AML-193 (cell line): ENCODE results near the gene CCM2L.

ENCODE experiments used
- DNase-seq, 2 experiments: peaks; one replicate each; lab custom pipeline; 2025; lab: John Stamatoyannopoulos, UW

Gene CCM2L

DNA sequence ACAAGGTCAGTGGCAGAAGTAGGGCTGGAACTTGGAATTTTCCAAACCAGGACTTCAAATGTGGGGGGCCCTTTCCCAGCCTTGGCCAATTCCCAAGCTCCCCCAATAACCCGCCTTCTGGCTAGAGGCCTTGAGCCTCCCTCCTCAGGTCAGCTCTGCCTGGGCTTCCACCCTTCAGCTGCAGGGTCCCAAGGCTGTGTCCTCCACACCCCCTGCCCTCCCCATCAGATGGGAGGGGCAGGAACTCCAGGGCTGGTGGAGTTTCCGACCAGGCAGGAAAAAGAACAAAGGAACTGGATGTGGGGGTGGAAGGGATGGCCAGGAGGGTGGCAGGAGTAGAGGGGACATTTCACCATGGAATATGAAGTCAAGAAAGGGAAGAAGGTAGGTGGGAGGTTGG, at the start of gene CCM2L:
TSS of gene CCM2L (plus strand) at position 338 of the 400 bp plus-strand sequence. CDS start at position 355, 17 bp downstream.
- no peak for DNase-seq

DNA sequence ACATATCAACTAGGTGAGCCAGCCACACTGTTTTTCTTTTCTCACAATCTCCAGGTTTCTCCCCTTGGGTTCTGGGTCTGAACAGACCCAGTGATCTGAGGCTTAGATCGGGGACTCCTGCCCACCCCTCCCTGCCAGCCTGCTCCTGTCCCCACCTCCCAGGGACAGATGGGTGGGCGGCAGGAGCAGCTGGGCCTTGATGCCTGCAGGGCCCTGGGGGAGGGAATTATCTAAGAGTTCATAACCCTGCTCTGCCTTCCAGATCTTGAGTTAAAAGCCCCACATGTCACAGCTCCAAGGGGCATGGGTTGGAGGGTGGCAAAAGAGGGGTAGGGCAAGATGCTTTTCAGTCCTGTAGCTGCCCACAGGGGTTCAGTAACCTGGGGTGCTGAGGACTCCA, 47.5 kb upstream of the CCM2L start:
- DNase-seq: no peak

DNA sequence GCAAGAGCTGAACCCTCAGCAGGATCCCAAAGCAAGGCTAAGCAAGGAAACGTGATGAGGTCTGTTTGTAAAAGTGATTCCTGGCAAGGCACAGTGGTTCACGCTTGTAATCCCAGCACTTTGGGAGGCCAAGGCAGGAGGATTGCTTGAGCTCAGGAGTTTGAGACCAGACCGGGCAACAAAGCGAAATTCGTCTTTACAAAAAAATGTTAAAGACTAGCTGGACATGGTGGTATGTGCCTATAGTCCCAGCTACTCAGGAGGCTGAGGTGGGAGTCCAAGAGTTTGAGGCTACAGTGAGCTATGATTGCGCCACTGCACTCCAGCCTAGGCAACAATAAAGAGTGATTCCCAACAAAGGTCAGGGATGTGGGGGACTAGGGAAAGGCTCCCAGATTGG, 46.3 kb upstream of the CCM2L start:
- no peak for DNase-seq

DNA sequence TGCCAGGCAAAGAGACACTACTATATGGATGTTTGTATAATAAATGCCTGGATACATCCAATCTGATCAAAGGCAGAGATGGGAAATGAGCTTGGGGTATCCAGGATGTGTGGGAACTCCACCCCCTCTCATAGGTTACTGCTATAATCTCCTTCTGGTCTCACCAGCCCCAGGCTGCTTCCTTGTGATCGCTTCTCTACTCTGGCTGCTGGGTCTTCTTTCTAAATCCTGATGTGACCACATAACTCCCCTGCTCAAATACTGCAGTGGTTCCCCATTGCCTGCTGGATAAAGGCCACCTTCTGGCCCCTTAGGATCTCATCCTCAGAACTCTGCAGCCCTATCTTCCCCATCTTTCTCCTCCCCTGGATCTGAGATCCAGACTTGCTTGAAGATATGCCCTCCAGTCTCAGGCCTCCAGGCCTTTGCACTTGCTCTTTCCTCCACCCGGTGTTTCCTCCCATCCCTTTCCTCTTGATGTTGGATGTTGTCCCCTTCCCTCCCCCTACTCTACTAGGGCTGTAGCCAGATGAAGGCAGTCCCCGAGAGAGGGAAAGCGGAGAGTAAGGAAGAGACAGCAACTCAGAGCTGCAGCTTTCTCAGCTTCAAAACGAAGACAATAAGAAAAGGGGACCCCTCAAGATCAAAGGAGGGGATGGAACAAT, 43.1 kb upstream of the CCM2L start:
- DNase-seq: no peak

DNA sequence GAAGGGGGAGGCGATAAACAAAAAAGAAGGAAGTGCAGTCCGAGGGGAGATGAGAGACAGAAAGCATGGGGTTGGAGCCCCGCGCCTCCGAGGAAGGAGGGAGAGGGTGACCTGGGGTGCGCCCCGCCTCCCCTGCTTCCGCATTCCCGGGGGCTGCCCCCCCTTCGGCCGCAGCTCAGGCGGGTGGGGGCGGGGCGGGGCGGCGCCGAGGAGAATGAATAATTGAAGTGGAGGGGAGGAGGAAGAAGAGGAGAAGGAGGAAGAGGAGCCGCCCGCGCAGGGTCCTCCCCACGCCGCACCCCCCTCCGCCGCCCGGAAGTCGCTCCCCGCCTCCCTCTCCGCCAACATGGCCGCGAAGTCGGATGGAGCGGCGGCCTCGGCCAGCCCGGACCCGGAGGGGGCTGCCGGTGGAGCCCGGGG, 42.4 kb upstream of the CCM2L start, which contains the start of gene XKR7:
TSS of gene XKR7 (plus strand) at position 322 of the 420 bp plus-strand sequence. CDS start at position 347, 25 bp downstream.
- peak; percentile 28 to 33 for DNase-seq

DNA sequence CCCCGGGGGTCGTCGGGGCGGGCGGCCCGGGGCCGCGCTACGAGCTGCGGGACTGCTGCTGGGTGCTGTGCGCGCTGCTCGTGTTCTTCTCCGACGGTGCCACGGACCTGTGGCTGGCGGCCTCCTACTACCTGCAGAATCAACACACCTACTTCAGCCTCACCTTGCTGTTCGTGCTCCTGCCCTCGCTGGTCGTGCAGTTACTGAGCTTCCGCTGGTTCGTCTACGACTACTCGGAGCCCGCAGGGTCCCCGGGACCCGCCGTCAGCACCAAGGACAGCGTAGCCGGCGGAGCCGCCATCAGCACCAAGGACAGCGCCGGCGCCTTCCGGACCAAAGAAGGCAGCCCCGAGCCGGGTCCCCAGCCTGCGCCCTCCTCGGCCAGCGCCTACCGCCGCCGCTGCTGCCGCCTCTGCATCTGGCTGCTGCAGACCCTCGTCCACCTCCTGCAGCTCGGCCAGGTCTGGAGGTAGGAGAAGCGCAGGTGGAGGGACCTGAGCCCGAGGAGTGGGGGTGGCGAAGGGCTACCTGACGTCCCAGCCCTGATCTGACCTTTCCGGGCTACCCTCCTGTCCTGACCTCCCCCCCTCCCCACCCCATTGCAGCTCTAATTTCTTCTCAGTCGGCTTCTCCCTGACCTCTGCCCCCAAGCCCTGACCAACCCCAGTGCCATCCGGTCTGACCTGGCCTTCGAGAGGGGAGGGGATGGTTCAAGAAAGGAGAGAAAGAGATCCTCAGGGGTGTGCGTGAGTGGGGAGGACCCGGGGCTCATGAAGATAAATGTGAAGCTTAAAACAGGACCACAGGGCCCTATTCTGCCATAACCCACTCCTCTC, 41.7 kb upstream of the CCM2L start:
- DNase-seq: peak; percentile 44 to 51

DNA sequence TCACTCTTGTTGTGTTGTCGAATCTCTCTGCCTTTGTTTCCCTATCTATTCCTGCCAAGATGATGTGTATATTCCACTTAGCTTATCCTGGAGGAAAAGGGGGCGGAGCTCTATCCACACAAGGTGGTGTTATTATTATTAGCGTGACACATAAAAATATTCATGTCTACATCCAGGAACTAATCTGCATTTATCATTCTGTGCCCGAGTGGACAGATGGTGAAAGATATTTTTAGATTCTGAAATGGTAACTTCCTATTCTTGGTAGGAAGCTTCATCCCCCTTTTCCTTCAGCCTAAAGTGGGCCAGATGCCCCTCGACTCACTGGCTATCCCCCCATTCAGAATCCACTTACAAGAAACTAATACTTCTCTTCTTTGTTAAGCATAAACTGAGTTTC, 40.2 kb upstream of the CCM2L start:
- no peak for DNase-seq

DNA sequence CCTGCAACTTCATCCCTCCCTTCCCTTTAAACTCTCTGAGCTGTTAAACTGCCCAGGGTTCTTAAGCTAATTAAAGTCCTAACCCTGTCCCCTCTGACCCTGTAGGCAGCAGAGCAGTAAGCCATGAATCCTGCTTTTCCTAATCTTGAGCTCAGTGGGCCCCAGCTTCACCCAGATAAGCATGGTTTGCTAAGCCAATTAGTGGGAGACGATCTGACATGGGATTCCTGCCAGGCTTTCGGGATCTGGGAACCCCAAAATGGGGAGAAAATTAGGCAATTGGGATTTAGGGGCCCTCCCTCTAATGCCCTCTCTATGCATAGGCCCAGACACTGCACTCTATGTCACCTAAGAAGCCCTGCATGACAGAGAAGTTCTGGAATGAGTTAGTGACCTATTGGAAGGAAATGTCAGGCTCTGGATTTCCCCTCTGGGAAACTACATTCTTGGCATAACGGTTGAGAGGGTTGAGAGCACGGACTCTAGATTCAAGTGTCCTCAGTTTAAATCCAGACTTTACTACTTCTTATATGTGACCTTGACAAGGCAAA, 37.7 kb upstream of the CCM2L start:
- DNase-seq: no peak

DNA sequence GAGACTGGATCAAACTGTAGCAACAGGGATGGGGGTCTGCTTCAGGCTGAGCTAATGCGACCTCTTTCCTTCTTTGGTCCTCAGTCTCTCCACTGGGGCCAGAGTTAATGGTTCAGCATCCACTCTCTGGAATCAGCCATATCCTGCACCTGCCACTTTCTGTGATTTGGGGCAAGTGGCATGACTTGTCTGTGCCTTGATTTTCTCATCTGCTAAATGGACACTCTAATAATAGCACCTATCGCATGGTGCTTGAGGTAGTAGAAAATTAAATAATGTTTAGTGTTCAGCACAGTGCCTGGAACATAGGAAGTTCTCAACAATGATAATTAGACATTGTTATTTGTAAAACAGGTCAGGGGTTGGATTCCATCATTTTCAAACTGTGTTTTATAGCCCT, 35.9 kb upstream of the CCM2L start:
- DNase-seq: no peak

DNA sequence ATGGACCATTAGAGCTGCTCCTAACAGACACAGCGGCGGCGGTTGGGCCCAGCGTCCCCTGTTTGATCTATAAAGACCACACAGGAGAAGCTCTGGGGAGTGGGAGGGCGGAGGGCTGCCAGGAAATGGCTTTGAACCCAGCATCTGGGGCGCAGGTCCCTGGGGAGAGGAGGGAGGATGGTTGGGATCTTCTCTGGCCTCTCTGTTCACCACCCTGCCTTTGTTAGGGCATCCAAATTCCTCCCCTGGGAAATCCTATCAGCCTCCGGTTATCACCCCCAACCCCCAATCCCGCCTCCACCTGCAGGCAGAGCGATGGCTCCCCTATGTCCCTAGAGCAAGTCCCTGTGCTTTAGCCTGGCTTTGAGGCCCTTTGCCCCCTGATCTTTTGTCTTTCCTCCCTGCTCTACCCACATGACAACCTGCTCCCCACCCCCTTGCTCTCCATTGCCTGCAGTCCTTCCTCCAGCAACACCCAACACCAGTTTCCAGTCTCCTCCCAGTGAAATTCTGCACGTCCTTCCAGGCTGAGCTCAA, 35.2 kb upstream of the CCM2L start:
- no peak for DNase-seq

DNA sequence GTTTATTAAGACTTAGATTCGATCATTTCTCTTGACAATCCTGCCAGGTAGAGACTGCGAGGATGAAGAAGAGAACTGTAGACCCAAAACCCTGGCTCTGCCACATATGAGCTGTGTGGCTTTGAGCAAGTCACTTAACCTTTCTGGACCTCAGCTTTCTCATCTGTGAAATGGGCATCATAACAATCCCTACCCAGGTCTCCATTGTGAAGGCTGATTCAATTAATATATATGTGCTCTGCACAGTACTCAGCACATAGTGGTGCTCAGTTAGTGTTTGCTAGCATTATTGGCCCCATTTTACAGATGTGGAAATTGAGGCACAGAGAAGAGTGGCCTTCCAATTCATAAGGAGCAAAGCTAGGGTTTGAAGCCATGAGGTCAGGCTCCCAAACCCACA, 34.4 kb upstream of the CCM2L start:
- no peak for DNase-seq

DNA sequence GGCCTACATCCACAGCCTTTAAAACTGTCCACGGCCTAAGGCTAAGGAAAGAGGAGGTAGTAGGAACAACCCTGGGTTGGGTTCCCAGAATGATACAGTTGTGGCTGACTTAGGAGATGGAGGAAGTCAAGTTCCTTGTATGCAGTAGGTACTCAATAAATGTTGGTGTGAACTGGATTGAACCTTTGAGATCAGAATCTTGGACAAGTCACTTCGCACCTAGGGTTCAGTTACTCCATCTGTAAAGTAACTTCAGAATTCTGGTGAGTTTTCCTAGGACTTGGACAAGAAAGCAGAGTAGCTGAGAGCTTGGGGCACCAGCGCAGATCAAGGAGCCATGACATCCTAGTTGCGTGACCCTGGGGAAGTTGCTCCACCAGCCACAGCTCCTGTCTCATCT, 33.2 kb upstream of the CCM2L start:
- DNase-seq: no peak

DNA sequence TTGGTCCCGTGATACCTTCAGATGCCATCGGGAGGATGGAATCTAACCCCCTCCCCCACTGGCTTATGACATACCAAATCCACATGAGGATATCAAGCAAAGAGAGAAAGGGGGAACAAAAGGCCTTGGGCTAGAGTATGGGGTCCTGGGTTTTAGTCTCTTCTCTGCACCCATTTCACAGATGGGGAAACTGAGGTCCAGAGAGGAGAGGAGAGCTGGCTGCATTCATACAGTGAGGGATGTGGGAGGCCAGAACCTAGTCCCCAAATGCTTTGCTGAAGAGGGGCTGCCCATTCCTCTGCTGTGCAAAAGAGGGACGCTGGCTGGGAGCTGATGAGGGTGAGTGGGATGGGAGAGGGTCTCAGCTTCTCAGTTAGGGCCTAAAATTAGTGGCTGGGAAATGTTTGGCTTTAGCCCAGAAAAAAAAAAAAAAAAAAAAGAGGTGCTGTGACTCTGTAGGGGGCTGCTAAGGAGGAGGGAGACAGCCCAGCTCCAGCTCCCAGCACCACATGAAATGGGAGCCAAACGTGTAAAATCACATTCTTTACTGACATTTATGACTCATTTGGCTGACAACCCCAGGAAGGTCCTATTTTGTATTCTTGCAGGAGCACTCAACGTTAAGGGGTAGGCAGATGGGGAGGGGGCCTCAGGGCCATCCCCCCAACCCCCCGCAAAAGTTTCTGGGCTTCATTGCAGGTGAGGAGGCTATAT, 30.4 kb upstream of the CCM2L start:
- DNase-seq: no peak

DNA sequence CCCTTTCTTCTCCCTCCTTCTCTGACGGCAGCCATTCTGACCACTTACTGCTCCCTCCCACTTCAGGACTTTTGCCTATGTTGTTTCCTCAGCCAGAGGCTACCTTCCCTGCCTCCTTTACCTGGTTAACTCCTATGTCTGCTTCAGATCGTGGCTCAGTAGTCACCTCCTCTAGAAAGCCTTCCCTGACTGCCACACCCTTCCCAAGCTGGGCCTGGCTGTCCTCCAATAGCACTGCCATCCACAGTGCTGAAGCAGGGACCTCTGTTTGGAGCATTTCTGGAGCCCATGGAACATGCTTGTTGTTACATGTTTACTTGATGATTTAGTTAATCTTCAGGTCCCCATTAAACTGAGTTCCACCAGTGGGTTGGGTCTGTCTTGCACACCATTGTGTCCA, 28.5 kb upstream of the CCM2L start:
- no peak for DNase-seq

DNA sequence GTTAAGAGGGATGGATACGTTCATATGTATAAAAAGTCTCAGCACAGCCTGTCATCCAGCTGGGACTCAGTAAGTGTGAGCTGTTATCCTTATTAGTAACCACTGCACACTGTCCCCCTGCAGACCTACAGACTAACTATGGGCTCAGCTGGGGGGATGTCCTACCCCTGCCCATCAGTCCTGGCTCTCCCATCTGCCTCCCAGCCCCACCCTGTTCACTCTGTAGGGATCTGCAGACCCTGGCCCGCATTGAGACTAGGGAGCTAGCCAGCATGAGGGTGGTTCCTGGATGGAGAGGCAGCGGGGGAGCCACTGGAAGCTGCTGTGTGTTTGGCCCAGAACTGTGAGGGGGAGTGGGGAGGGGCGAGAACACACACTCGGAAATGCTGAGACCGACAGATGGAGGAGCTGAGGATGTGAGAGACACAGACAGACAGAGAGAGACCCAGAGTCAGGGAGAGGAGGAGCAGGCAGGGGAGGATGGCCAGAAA, 25.2 kb upstream of the CCM2L start:
- no peak for DNase-seq

DNA sequence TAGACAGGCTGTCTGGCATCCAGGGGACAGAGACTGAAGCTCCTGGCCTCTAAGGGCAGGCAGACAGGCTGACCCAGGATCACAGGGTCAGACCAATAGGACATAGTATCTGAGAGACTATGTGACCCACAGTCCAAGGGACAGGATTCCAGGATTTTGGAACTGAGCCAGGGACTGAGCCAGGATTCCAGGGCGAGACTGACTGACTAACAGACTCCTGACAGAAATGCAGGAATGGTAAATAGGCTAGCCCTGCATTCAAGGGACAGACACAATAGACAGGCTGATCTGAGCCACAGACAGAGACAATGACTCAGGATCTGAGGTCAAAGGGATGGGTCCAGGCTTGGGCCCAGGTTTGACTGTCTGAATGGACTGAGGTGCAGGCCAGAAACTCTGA, 22.5 kb upstream of the CCM2L start:
- DNase-seq: no peak

DNA sequence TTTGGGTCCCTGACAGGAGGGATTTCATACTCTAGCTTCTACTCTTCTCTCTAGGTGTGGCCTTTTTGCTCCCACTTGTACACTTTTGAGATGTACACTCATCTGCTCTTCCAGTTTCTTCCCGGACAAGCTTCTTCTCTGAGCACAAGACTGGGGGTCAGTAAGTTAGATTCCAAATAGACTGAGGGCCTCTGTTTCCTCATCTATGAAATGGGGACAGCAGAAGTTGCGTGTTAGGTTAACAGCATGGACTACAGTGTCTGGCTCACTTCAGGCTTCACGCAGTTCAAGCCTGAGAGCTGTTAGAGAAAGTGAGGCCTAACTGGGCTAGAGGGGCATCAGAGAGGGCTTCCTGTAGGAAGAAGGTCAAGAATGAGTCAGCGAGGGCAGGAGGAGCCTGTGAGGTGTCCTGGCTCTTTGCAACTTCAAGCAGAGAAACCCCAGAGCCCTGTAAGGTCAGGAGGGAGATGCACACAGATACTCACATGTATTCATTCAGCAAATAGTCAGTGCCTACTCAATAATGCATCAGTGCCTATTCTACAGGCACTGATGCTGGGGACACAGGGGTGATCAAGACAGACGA, 21.7 kb upstream of the CCM2L start:
- no peak for DNase-seq

DNA sequence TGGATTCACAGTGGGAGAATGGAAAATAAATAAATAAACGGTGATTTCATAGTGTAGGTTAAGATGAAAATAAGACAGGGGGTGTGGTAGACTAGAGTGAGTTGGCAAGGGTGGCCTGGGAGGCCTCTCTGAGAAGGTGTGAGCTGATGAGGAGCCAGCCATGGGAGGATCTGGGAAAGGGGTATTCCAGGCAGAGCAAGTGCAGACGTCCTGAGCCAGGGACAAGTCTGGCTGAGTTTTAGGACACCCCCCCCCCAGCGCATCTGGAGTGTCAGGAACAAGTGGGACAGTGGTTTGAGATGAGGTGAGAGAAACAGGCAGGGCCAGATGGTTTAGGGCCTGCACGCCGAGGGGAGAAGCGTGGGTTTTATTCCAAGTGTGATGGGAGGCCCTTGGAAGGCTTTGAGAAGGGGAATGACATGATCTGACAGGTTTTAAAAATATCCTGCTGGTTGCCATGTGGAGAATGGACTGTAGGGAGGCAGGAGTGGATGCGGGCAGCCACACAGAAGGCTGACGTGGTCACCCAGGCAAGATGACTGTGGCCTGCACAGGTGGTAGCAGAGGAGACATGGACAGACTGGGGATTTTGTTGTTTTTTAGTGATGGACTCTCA, 21.1 kb upstream of the CCM2L start:
- no peak for DNase-seq

DNA sequence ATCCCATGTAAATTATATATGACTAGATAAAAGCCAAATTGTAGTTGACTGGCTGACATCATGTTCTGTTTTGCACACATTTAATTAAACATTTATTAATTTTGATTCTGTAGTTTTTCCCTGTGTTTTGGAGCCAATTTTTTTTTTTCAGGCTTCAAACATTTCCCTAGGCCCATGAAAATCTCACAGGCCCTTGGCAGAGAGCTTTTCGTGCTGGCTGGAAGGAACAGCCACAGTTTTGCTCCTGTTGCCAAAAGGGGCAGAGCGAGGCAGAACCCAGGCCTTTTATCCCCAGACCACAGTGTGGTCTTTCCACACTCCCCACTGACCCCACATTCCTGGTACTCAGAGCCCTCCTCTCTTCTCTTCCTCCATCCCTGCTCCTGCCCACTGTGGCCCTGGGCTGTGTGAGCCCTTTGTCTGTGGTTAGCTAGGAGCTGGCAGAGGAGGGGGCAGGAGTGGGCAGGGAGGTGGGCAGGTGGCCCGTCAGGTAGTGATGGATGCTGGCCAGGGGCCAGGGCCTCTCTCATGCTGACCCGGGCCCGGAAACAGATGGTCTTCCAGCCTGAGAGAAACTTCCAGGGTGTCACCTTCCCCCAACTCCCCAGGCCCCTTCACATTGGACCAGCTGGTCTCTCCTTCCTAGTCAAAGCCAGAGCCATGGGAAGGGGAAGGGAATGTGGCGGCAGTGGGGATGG, 19.4 kb upstream of the CCM2L start:
- DNase-seq: no peak

DNA sequence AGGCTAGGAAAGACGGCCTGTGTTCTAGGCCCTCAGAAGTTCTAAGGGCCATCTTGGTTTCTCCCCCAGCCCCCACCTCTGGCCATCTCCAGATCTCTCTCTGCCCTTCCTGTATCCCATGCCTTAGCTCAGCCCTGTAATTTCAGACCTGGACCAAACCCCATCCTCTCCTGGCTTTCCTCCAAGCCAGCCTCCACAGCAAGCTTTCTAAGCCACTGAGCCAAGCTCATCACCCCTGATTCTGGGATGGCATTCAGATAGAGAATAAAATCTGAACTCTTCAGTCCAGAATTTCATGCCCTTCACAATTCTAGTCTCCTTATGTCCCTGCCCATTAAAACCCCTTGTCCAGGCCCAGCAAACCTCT, 18.9 kb upstream of the CCM2L start:
- DNase-seq: no peak

DNA sequence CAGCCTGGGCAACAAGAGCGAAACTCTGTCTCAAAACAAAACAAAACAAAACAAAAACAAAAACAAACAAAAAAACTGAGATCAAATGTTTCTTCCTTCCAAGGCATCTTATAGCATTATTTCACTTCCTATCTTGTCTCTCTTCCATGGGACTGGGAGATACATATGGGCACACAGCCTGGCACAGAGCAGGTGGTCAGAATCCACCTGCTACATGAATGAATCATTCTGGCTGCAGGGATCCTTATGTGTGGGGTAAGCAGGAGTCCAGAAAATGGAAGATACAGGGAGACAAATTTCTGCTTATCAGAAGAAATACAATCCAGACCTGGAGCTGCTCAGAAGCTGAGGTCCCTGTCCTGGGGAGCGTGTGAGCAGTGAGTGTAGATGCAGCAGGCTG, 18.2 kb upstream of the CCM2L start:
- DNase-seq: no peak
